A673 (cell line): ENCODE results near the gene GABRB1.

ENCODE experiments used
- EZH2 ChIP-seq: fragments of 200-600 bp; sonication (generic); IDR thresholded peaks from 2 replicates; pipeline ENCODE4 v1.6.1; 2017; ENCODE audit warnings: borderline replicate concordance, low read depth, mild to moderate bottlenecking, mixed read lengths, antibody characterized with exemption, low read length; ENCODE audit not compliant: poor library complexity, severe bottlenecking
- TF ChIP-seq, protein P1 (sequence below): fragments of 300-800, 200-600 bp; sonication (generic); conservative IDR thresholded peaks from 2 replicates; pipeline ENCODE4 v1.5.1; 2017; ENCODE audit warnings: low read depth, mild to moderate bottlenecking, antibody characterized with exemption, low read length, moderate library complexity, mixed read lengths

GRCh38 chr4:47065051-47065481 lies 33.7 kb downstream of the GABRB1 start:
- TF ChIP-seq, protein P1, sequence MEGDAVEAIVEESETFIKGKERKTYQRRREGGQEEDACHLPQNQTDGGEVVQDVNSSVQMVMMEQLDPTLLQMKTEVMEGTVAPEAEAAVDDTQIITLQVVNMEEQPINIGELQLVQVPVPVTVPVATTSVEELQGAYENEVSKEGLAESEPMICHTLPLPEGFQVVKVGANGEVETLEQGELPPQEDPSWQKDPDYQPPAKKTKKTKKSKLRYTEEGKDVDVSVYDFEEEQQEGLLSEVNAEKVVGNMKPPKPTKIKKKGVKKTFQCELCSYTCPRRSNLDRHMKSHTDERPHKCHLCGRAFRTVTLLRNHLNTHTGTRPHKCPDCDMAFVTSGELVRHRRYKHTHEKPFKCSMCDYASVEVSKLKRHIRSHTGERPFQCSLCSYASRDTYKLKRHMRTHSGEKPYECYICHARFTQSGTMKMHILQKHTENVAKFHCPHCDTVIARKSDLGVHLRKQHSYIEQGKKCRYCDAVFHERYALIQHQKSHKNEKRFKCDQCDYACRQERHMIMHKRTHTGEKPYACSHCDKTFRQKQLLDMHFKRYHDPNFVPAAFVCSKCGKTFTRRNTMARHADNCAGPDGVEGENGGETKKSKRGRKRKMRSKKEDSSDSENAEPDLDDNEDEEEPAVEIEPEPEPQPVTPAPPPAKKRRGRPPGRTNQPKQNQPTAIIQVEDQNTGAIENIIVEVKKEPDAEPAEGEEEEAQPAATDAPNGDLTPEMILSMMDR, result no peak
- TF ChIP-seq EZH2, result no peak
